WTC11 (cell line): ENCODE results near the gene EBF3. TPM values are rescaled to one million over a fixed set of nuclear protein-coding genes. Genes with fewer than 3 reads are reported as not detected.

Experiments used
- ATF6 ChIP-seq: sonication (generic); formaldehyde crosslinking; IDR thresholded peaks from 2 replicates; pipeline ENCODE4 v1.8.1; 2023; ENCODE audit warnings: mild to moderate bottlenecking, missing genetic modification reagents
- CBFB ChIP-seq: sonication (generic); formaldehyde crosslinking; IDR thresholded peaks from 2 replicates; pipeline ENCODE4 v1.8.1; 2022; ENCODE audit warnings: mild to moderate bottlenecking, low read depth, missing genetic modification reagents
- E2F5 ChIP-seq: sonication (generic); formaldehyde crosslinking; IDR thresholded peaks from 2 replicates; pipeline ENCODE4 v1.8.1; 2022; ENCODE audit warnings: mild to moderate bottlenecking, moderate library complexity, missing genetic modification reagents
- ESRRA ChIP-seq: sonication (generic); formaldehyde crosslinking; IDR thresholded peaks from 2 replicates; pipeline ENCODE4 v1.8.1; 2022; ENCODE audit warnings: mild to moderate bottlenecking, missing genetic modification reagents, borderline replicate concordance
- FOXP4 ChIP-seq: sonication (generic); formaldehyde crosslinking; IDR thresholded peaks from 2 replicates; pipeline ENCODE4 v1.8.0; 2022; ENCODE audit warnings: mild to moderate bottlenecking, missing genetic modification reagents
- HMGXB4 ChIP-seq: sonication (generic); formaldehyde crosslinking; IDR thresholded peaks from 2 replicates; pipeline ENCODE4 v1.8.1; 2023; ENCODE audit warnings: mild to moderate bottlenecking, moderate library complexity, missing genetic modification reagents
- IRF1 ChIP-seq: sonication (generic); formaldehyde crosslinking; IDR thresholded peaks from 2 replicates; pipeline ENCODE4 v1.8.0; 2023; ENCODE audit warnings: missing genetic modification reagents
- NR2C2 ChIP-seq: sonication (generic); formaldehyde crosslinking; IDR thresholded peaks from 2 replicates; pipeline ENCODE4 v1.8.0; 2022; ENCODE audit warnings: mild to moderate bottlenecking, missing genetic modification reagents
- PREB ChIP-seq: sonication (generic); formaldehyde crosslinking; IDR thresholded peaks from 2 replicates; pipeline ENCODE4 v1.8.1; 2022; ENCODE audit warnings: mild to moderate bottlenecking, missing genetic modification reagents, moderate library complexity, borderline replicate concordance
- SMAD4 ChIP-seq: sonication (generic); formaldehyde crosslinking; IDR thresholded peaks from 2 replicates; pipeline ENCODE4 v1.8.0; 2022; ENCODE audit warnings: mild to moderate bottlenecking, missing genetic modification reagents
- SP1 ChIP-seq: sonication (generic); formaldehyde crosslinking; conservative IDR thresholded peaks from 2 replicates; pipeline ENCODE4 v1.8.1; 2022; ENCODE audit warnings: missing genetic modification reagents
- TP53 ChIP-seq: sonication (generic); formaldehyde crosslinking; IDR thresholded peaks from 2 replicates; pipeline ENCODE4 v1.8.1; 2023; ENCODE audit warnings: mild to moderate bottlenecking, missing genetic modification reagents
- USF2 ChIP-seq: sonication (generic); formaldehyde crosslinking; IDR thresholded peaks from 2 replicates; pipeline ENCODE4 v1.8.1; 2023; ENCODE audit warnings: mild to moderate bottlenecking, missing genetic modification reagents, moderate library complexity
- ZMAT4 ChIP-seq: fragments of 250-450 bp; sonication (Bioruptor Pico); IDR thresholded peaks from 2 replicates; pipeline ENCODE4 v1.9.0; 2021; ENCODE audit warnings: mild to moderate bottlenecking
- ZNF232 ChIP-seq: sonication (generic); formaldehyde crosslinking; IDR thresholded peaks from 2 replicates; pipeline ENCODE4 v1.8.0; 2022; ENCODE audit warnings: mild to moderate bottlenecking, missing genetic modification reagents
- ZNF396 ChIP-seq: fragments of 250-450 bp; sonication (Bioruptor Pico); IDR thresholded peaks from 2 replicates; pipeline ENCODE4 v1.8.0; 2021; ENCODE audit warnings: mild to moderate bottlenecking, moderate library complexity, borderline replicate concordance
- total RNA-seq: library from RNA; stranded (reverse); gene quantifications from 3 replicates; pipeline ENCODE4 v1.2.3, GENCODE V29; 2021
- TF ChIP-seq, protein P1 (sequence below): fragments of 250-450 bp; sonication (Bioruptor Pico); IDR thresholded peaks from 2 replicates; pipeline ENCODE4 v1.9.0; 2021; ENCODE audit warnings: mild to moderate bottlenecking, borderline replicate concordance
- TF ChIP-seq, protein P2 (sequence below): sonication (generic); formaldehyde crosslinking; IDR thresholded peaks from 2 replicates; pipeline ENCODE4 v1.8.0; 2022; ENCODE audit warnings: mild to moderate bottlenecking, missing genetic modification reagents
- TF ChIP-seq, protein P3 (sequence below): sonication (generic); formaldehyde crosslinking; IDR thresholded peaks from 2 replicates; pipeline ENCODE4 v1.8.0; 2022; ENCODE audit warnings: mild to moderate bottlenecking, missing genetic modification reagents

The EBF3 gene
- total RNA-seq, 1 experiment from 2014 or later = 1.2 TPM

DNA sequence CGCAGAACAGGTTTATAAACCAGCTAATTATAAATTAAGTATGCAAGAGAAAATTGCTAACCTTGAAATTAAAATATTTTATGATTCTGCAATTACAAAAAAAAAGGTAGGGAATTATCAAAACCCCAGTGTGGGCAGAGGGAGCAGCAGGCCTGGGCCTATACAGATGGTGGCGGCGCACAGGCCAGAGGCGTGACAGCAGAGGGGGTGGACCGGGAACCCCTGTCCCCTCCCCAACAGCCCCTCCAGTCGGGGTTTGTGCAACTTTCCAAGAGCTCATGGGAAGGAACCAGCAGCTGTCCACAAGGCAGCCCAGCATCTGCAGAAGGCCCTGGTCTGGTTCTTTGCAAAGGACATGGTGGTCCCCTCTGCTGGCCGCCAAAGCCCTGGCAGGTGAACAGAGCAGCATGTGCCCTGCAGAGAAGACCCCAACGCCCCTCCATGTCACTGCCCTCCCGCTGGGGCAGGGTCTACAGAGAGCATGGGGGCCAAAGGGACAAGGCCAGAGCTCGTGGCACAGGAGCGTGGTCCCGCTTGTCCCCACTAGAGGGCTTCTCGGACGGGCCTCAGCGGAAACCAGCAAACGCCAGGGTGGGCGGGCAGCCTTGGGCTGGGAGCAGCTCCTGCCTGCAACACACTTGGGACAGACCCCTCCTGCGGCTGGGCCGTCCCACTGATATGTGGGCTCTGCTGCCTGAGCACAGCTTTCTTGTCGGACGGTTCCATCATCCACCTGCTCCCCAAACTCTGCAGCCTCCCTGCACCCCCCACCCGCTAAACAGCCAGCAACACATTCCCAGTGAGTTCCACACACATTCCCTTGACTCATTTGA is 75.1 kb downstream of the EBF3 start (continued):
- TF ChIP-seq ESRRA (CRISPR knock-in tag) (no peak), FOXP4 (CRISPR knock-in tag) (0 out of 2 replicates have a peak, but pooled peaks have one; percentile 18), ZNF396 (CRISPR knock-in tag) (no peak), HMGXB4 (CRISPR knock-in tag) (0 out of 2 replicates have a peak, but pooled peaks have one; percentile 60), IRF1 (CRISPR knock-in tag) (no peak), ATF6 (no peak), ZNF232 (CRISPR knock-in tag) (no peak), USF2 (CRISPR knock-in tag) (no peak), ZMAT4 (no peak), TP53 (CRISPR knock-in tag) (no peak), PREB (CRISPR knock-in tag) (no peak), CBFB (CRISPR knock-in tag) (no peak), E2F5 (CRISPR knock-in tag) (no peak), SMAD4 (CRISPR knock-in tag) (no peak), NR2C2 (CRISPR knock-in tag) (no peak), SP1 (peak; percentile 28; the same call in 1 of the 2 replicates)
- TF ChIP-seq, protein P1, sequence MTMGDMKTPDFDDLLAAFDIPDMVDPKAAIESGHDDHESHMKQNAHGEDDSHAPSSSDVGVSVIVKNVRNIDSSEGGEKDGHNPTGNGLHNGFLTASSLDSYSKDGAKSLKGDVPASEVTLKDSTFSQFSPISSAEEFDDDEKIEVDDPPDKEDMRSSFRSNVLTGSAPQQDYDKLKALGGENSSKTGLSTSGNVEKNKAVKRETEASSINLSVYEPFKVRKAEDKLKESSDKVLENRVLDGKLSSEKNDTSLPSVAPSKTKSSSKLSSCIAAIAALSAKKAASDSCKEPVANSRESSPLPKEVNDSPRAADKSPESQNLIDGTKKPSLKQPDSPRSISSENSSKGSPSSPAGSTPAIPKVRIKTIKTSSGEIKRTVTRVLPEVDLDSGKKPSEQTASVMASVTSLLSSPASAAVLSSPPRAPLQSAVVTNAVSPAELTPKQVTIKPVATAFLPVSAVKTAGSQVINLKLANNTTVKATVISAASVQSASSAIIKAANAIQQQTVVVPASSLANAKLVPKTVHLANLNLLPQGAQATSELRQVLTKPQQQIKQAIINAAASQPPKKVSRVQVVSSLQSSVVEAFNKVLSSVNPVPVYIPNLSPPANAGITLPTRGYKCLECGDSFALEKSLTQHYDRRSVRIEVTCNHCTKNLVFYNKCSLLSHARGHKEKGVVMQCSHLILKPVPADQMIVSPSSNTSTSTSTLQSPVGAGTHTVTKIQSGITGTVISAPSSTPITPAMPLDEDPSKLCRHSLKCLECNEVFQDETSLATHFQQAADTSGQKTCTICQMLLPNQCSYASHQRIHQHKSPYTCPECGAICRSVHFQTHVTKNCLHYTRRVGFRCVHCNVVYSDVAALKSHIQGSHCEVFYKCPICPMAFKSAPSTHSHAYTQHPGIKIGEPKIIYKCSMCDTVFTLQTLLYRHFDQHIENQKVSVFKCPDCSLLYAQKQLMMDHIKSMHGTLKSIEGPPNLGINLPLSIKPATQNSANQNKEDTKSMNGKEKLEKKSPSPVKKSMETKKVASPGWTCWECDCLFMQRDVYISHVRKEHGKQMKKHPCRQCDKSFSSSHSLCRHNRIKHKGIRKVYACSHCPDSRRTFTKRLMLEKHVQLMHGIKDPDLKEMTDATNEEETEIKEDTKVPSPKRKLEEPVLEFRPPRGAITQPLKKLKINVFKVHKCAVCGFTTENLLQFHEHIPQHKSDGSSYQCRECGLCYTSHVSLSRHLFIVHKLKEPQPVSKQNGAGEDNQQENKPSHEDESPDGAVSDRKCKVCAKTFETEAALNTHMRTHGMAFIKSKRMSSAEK (CRISPR knock-in tag) = no peak
- TF ChIP-seq, protein P2, sequence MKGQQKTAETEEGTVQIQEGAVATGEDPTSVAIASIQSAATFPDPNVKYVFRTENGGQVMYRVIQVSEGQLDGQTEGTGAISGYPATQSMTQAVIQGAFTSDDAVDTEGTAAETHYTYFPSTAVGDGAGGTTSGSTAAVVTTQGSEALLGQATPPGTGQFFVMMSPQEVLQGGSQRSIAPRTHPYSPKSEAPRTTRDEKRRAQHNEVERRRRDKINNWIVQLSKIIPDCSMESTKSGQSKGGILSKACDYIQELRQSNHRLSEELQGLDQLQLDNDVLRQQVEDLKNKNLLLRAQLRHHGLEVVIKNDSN (CRISPR knock-in tag) = no peak
- TF ChIP-seq, protein P3, sequence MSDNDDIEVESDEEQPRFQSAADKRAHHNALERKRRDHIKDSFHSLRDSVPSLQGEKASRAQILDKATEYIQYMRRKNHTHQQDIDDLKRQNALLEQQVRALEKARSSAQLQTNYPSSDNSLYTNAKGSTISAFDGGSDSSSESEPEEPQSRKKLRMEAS (CRISPR knock-in tag) = peak; percentile 53; the same call in 1 of the 2 replicates
- TF ChIP-seq, all 79 proteins: peak for 5
